Fibroblast of pulmonary artery (primary cell): Measurements from ENCODE around the gene TBC1D32.
A peak's percentile ranks its signal among the peaks of the same experiment; 100 is the strongest.
"Not testable (repeated sequence)": the region's sequence is repeated elsewhere in the genome, so short reads cannot be mapped to it uniquely, and the experiment has no call there.

Experiments
- DNase-seq: peaks from one replicate; pipeline ENCODE4 v3.0.0-alpha.2; 2010; ENCODE audit warnings: low read depth
- H3K4me3 ChIP-seq: replicated peaks from 2 replicates; pipeline ENCODE4 v1.5.1; 2011; ENCODE audit warnings: low read depth, mild to moderate bottlenecking, control low read depth, low read length, moderate library complexity
- TF ChIP-seq, protein P1 (sequence below): IDR thresholded peaks from 2 replicates; pipeline ENCODE4 v1.5.1; 2011; ENCODE audit warnings: mild to moderate bottlenecking, control low read depth, low read length, inconsistent platforms; ENCODE audit errors: missing control alignments

The TBC1D32 gene, protein sequence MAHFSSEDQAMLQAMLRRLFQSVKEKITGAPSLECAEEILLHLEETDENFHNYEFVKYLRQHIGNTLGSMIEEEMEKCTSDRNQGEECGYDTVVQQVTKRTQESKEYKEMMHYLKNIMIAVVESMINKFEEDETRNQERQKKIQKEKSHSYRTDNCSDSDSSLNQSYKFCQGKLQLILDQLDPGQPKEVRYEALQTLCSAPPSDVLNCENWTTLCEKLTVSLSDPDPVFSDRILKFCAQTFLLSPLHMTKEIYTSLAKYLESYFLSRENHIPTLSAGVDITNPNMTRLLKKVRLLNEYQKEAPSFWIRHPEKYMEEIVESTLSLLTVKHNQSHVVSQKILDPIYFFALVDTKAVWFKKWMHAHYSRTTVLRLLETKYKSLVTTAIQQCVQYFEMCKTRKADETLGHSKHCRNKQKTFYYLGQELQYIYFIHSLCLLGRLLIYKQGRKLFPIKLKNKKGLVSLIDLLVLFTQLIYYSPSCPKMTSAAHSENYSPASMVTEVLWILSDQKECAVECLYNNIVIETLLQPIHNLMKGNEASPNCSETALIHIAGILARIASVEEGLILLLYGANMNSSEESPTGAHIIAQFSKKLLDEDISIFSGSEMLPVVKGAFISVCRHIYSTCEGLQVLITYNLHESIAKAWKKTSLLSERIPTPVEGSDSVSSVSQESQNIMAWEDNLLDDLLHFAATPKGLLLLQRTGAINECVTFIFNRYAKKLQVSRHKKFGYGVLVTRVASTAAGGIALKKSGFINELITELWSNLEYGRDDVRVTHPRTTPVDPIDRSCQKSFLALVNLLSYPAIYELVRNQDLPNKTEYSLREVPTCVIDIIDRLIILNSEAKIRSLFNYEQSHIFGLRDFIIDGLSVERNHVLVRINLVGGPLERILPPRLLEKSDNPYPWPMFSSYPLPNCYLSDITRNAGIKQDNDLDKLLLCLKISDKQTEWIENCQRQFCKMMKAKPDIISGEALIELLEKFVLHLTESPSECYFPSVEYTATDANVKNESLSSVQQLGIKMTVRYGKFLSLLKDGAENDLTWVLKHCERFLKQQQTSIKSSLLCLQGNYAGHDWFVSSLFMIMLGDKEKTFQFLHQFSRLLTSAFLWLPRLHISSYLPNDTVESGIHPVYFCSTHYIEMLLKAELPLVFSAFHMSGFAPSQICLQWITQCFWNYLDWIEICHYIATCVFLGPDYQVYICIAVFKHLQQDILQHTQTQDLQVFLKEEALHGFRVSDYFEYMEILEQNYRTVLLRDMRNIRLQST

DNA sequence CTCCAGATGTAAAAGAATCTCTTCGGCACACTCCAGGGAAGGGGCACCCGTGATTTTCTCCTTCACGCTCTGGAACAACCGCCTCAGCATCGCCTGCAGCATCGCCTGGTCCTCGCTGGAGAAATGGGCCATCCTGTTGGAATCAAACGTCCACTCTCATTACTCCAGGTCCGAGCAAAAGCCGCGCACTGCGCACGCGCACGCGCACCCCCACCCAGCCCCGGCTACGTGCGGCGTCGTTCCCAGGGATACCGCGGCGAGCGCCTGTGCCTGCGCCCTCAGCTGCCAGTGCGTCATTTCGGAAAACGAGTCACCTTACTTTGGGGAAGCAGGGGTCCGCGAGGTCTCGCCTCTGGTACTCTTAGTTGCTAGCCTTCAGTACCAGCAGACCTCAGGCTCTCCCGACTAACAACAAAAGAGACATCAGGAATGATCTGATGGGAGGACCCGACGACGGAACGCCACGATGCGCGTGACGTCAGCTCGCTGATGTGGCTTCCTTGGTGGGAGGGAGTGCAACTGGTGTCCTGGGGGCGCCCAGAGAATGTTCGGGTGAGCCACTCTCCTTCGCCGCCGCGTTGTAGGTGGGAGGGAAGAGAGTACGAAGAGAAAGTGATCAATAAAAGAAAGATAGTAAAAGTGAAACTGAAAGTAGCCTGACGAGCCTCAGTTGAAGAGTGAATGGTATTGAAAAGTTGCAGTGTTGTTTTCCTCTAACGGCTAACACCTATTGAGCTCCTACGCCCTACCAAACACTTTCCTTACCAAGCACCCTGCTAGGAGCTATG lies at the start of gene TBC1D32:
Gene TBC1D32, minus strand, starts transcription at position 182 of the 788 bp plus-strand sequence. Its CDS starts 50 bp downstream, at position 132.
- peak; percentile 94 for DNase-seq
- H3K4me3 ChIP-seq, result peak within 1 kb of the TSS; percentile 81
- TF ChIP-seq, protein P1, sequence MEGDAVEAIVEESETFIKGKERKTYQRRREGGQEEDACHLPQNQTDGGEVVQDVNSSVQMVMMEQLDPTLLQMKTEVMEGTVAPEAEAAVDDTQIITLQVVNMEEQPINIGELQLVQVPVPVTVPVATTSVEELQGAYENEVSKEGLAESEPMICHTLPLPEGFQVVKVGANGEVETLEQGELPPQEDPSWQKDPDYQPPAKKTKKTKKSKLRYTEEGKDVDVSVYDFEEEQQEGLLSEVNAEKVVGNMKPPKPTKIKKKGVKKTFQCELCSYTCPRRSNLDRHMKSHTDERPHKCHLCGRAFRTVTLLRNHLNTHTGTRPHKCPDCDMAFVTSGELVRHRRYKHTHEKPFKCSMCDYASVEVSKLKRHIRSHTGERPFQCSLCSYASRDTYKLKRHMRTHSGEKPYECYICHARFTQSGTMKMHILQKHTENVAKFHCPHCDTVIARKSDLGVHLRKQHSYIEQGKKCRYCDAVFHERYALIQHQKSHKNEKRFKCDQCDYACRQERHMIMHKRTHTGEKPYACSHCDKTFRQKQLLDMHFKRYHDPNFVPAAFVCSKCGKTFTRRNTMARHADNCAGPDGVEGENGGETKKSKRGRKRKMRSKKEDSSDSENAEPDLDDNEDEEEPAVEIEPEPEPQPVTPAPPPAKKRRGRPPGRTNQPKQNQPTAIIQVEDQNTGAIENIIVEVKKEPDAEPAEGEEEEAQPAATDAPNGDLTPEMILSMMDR, result no peak

DNA sequence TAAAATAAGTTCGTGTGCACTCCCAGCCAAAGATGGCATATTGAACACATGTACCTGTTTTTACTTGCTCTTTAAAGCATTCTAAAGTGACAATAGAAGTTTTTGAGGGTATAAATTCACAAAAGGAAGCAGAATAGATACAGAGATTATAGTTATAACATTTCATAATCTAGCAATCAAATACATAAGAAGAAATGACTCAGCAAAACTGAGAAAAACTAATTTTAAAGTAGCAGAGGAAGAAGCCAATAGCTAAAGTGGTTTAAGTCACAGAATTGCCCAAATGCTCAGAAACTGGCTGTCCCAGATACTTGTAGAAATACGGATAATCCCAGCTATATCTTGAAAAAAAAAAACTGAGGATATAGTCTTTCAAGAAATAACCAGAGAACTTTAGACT lies 49.2 kb upstream of the TBC1D32 start:
- TF ChIP-seq, protein P1, result no peak
- no peak for DNase-seq
- no peak overlapping the region for H3K4me3 ChIP-seq

DNA sequence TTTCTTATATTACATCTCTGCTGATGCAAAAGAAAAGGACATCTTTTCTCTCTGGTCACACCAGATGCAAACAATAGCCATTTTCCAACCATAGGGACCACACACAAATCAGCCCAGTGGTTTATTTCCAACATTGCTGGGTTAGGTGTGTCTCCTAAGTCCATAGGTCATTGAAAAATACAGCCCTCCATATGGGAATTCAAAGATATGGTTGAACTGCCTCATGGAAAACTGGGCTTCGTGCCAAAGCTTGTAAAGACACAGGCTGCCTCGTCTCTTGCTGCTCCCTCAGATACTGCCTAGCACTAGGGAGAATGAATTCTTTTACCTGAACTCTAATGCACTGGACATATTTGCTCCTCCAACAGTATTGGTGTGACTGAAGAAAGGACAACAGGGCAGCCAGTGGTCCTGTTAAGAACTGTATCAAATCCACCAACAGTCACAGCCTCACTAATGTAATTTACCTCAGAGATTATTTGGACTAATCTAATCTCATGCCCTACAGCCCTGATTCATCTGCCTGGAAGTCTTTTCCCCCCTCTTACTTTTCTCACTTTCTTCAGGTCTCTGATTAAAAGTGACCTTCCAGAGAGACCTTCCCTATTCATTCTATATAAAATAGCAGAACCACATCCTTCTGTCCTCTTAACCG lies 48.3 kb upstream of the TBC1D32 start:
- no peak overlapping the region for H3K4me3 ChIP-seq
- TF ChIP-seq, protein P1, result no peak
- DNase-seq, result peak; percentile 22

DNA sequence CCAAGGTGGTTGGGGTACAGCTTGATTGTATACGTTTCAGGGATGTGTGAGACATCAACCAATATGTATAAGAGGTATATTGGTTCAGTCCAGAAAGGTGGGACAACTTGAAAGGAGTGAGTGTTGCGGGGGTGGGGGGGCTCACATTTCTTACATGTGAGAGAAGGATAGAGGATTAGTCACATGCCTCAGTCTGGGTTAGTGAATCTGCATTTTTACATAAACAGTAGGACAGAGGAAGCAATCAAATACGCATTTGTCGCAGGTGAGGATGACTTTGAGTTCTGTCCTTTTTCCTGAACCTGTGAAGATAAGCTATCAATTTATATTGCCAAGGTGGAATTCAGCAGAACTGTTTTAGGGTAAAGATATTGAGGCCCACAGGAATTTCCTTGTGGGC lies 42.1 kb upstream of the TBC1D32 start:
- no peak overlapping the region for H3K4me3 ChIP-seq
- TF ChIP-seq, protein P1, result no peak
- no peak for DNase-seq

DNA sequence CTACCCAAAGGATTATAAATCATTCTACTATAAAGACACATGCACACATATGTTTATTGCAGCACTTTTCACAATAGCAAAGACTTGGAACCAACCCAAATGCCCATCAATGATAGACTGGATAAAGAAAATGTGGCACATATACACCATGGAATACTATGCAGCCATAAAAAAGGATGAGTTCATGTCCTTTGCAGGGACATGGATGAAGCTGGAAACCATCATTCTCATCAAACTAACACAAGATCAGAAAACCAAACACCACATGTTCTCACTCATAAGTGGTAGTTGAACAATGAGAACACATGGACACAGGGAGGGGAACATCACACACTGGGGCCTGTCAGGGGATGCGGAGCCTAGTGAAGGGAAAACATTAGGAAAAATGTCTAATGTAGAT lies 39.9 kb upstream of the TBC1D32 start:
- not testable (repeated sequence) for DNase-seq, H3K4me3 ChIP-seq

DNA sequence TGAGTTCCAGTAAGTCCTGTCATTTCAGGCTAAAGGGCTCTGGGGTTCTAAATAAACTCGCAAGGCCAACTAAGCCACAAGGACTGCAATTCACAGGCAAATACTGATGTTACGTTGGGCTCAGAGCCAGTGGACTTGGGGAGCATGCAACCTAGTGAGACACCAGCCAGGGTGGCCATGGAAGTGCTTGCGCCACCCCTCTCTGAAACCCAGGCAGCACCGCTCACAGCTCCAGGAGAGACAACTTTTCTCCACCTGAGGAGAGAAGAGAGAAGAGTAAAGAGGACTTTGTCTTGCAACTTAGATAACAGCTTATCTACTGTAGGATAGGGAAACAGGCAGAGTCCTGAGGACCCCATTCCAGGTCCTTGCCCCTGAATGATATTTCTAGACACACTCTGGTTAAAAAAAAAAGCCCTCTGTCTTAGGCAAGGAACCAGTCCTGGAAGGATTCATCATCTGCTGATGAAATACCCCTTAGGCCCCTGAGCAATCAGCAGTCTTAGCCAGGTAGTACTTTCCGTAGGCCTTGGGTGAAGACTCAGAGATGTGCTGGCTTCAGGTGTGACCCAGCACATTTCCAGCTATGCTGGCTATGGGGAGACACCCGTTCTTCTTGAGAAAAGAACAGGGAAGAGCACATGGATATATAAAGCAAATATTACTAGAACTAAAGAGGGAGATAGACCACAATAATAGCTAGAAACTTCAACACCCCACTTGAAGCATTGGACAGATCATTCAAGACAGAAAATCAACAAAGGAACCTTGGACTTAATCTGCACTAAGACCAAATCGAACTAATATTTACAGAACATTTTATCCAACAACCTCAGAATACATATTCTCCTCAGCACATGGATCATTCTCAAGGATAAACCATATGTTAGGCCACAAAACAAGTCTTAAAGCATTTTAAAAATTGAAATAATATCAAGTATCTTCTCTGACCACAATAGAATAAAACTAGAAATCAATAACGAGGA lies 31.5 kb upstream of the TBC1D32 start:
- TF ChIP-seq, protein P1, result no peak
- H3K4me3 ChIP-seq, result no peak overlapping the region
- DNase-seq, result no peak
